22Rv1 (cell line): ENCODE data around the gene POLR2I.

Experiments used
- ZFX ChIP-seq: fragments of 450-650 bp; IDR thresholded peaks from 2 replicates; pipeline ENCODE4 v1.6.1; 2017; ENCODE audit warnings: antibody characterized with exemption, borderline replicate concordance
- TF ChIP-seq, protein P1 (sequence below): fragments of 450-650 bp; IDR thresholded peaks from 2 replicates; pipeline ENCODE4 v1.5.1; 2017; ENCODE audit warnings: mild to moderate bottlenecking

DNA sequence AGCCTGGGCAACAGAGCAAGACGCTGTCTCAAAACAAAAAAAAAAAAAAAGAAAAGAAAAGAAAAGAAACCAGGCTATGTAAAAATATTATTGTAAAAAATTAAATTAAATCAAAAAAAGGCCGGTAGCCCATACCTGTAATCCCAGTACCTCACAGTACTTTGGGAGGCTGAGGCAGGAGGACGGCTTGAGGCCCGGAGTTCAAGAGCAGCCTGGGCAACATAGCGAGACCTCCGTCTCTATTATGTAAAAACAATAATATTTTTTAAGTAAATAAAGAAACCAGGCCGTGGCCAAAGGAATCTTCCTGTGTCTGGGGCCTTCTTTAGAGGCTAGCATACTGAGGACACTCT lies 24.4 kb upstream of the POLR2I start:
- TF ChIP-seq ZFX: no peak
- TF ChIP-seq, protein P1, sequence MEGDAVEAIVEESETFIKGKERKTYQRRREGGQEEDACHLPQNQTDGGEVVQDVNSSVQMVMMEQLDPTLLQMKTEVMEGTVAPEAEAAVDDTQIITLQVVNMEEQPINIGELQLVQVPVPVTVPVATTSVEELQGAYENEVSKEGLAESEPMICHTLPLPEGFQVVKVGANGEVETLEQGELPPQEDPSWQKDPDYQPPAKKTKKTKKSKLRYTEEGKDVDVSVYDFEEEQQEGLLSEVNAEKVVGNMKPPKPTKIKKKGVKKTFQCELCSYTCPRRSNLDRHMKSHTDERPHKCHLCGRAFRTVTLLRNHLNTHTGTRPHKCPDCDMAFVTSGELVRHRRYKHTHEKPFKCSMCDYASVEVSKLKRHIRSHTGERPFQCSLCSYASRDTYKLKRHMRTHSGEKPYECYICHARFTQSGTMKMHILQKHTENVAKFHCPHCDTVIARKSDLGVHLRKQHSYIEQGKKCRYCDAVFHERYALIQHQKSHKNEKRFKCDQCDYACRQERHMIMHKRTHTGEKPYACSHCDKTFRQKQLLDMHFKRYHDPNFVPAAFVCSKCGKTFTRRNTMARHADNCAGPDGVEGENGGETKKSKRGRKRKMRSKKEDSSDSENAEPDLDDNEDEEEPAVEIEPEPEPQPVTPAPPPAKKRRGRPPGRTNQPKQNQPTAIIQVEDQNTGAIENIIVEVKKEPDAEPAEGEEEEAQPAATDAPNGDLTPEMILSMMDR: no peak
